ENCODE measurements around the gene INHBA.

- TF ChIP-seq ZNF219 (CRISPR knock-in tag; IDR thresholded peaks at IDR 0.05; ENCODE audit: borderline replicate concordance) = no peak
- TF ChIP-seq, protein P1, sequence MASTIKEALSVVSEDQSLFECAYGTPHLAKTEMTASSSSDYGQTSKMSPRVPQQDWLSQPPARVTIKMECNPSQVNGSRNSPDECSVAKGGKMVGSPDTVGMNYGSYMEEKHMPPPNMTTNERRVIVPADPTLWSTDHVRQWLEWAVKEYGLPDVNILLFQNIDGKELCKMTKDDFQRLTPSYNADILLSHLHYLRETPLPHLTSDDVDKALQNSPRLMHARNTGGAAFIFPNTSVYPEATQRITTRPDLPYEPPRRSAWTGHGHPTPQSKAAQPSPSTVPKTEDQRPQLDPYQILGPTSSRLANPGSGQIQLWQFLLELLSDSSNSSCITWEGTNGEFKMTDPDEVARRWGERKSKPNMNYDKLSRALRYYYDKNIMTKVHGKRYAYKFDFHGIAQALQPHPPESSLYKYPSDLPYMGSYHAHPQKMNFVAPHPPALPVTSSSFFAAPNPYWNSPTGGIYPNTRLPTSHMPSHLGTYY (CRISPR knock-in tag; IDR thresholded peaks at IDR 0.05) = no peak
- TF ChIP-seq, protein P2, sequence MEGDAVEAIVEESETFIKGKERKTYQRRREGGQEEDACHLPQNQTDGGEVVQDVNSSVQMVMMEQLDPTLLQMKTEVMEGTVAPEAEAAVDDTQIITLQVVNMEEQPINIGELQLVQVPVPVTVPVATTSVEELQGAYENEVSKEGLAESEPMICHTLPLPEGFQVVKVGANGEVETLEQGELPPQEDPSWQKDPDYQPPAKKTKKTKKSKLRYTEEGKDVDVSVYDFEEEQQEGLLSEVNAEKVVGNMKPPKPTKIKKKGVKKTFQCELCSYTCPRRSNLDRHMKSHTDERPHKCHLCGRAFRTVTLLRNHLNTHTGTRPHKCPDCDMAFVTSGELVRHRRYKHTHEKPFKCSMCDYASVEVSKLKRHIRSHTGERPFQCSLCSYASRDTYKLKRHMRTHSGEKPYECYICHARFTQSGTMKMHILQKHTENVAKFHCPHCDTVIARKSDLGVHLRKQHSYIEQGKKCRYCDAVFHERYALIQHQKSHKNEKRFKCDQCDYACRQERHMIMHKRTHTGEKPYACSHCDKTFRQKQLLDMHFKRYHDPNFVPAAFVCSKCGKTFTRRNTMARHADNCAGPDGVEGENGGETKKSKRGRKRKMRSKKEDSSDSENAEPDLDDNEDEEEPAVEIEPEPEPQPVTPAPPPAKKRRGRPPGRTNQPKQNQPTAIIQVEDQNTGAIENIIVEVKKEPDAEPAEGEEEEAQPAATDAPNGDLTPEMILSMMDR (IDR thresholded peaks at IDR 0.05) = no peak
- no peak for TF ChIP-seq CBFB (CRISPR knock-in tag; IDR thresholded peaks at IDR 0.05; ENCODE audit: low read depth)
- TF ChIP-seq, protein P3, sequence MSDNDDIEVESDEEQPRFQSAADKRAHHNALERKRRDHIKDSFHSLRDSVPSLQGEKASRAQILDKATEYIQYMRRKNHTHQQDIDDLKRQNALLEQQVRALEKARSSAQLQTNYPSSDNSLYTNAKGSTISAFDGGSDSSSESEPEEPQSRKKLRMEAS (CRISPR knock-in tag; IDR thresholded peaks at IDR 0.05) = no peak
- TF ChIP-seq, protein P4, sequence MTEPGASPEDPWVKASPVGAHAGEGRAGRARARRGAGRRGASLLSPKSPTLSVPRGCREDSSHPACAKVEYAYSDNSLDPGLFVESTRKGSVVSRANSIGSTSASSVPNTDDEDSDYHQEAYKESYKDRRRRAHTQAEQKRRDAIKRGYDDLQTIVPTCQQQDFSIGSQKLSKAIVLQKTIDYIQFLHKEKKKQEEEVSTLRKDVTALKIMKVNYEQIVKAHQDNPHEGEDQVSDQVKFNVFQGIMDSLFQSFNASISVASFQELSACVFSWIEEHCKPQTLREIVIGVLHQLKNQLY (CRISPR knock-in tag; IDR thresholded peaks at IDR 0.05) = no peak
- no peak for TF ChIP-seq NR1H2 (CRISPR knock-in tag; IDR thresholded peaks at IDR 0.05)
- TF ChIP-seq, protein P5, sequence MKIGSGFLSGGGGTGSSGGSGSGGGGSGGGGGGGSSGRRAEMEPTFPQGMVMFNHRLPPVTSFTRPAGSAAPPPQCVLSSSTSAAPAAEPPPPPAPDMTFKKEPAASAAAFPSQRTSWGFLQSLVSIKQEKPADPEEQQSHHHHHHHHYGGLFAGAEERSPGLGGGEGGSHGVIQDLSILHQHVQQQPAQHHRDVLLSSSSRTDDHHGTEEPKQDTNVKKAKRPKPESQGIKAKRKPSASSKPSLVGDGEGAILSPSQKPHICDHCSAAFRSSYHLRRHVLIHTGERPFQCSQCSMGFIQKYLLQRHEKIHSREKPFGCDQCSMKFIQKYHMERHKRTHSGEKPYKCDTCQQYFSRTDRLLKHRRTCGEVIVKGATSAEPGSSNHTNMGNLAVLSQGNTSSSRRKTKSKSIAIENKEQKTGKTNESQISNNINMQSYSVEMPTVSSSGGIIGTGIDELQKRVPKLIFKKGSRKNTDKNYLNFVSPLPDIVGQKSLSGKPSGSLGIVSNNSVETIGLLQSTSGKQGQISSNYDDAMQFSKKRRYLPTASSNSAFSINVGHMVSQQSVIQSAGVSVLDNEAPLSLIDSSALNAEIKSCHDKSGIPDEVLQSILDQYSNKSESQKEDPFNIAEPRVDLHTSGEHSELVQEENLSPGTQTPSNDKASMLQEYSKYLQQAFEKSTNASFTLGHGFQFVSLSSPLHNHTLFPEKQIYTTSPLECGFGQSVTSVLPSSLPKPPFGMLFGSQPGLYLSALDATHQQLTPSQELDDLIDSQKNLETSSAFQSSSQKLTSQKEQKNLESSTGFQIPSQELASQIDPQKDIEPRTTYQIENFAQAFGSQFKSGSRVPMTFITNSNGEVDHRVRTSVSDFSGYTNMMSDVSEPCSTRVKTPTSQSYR (CRISPR knock-in tag; IDR thresholded peaks at IDR 0.05) = no peak
- no peak for TF ChIP-seq ARID4B (CRISPR knock-in tag; IDR thresholded peaks at IDR 0.05; ENCODE audit: borderline replicate concordance)
- no peak for TF ChIP-seq JUN (CRISPR knock-in tag; IDR thresholded peaks at IDR 0.05)
- no peak for TF ChIP-seq USF1 (CRISPR knock-in tag; IDR thresholded peaks at IDR 0.05)
- TF ChIP-seq SP1 (CRISPR knock-in tag; conservative IDR thresholded peaks at IDR 0.05) = no peak
- no peak for TF ChIP-seq TEAD4 (CRISPR knock-in tag; IDR thresholded peaks at IDR 0.05)
Measured at GRCh38 chr7:41732436-41732785, 29.5 kb upstream of the INHBA start.

All from WTC11 (cell line).